HepG2 (cell line): ENCODE measurements around the gene TMEM63B. TPM values are rescaled to one million over a fixed set of nuclear protein-coding genes. Genes with fewer than 3 reads are reported as not detected.

Experiments used
- DRAP1 ChIP-seq: IDR thresholded peaks from 2 replicates; pipeline ENCODE4 v1.6.1; 2016; ENCODE audit warnings: missing genetic modification reagents, missing compliant biosample characterization
- ELK4 ChIP-seq: sonication (generic); formaldehyde crosslinking; IDR thresholded peaks from 2 replicates; pipeline ENCODE4 v1.9.0; 2021; ENCODE audit warnings: missing genetic modification reagents, borderline replicate concordance
- FOXA1 ChIP-seq, 2 experiments: fragments of 450-650 bp in 1 of 2; sonication (generic) in 1 of 2; formaldehyde crosslinking in 1 of 2; IDR thresholded peaks; 2 replicates each; pipeline versions ENCODE4 v1.4.0 to v1.6.1; 2016 to 2020; ENCODE audit warnings: missing genetic modification reagents in 1 of 2
- GATAD2A ChIP-seq: IDR thresholded peaks from 2 replicates; pipeline ENCODE4 v1.6.1; 2016
- HBP1 ChIP-seq: IDR thresholded peaks from 2 replicates; pipeline ENCODE4 v1.6.1; 2016; ENCODE audit warnings: low read depth, control low read depth
- LCORL ChIP-seq, 2 experiments: fragments of 450-650 bp in 1 of 2; sonication (generic) in 1 of 2; formaldehyde crosslinking in 1 of 2; IDR thresholded peaks; 2 replicates each; pipeline versions ENCODE4 v1.5.0 to v1.6.1; 2017 to 2020; ENCODE audit warnings: antibody characterized with exemption in 1 of 2, missing genetic modification reagents in 1 of 2
- MAFF ChIP-seq: IDR thresholded peaks from 2 replicates; pipeline ENCODE4 v1.6.1; 2011; ENCODE audit warnings: low read depth, low read length, improper control_type of control experiment
- ONECUT2 ChIP-seq: sonication (generic); formaldehyde crosslinking; IDR thresholded peaks from 2 replicates; pipeline ENCODE4 v1.4.0; 2020; ENCODE audit warnings: missing genetic modification reagents
- PRMT3 ChIP-seq: sonication (generic); formaldehyde crosslinking; IDR thresholded peaks from 2 replicates; pipeline ENCODE4 v1.8.1; 2022; ENCODE audit warnings: low read depth, mild to moderate bottlenecking, moderate library complexity, missing genetic modification reagents, borderline replicate concordance
- RXRA ChIP-seq: sonication (generic); formaldehyde crosslinking; IDR thresholded peaks from 2 replicates; pipeline ENCODE4 v1.5.1; 2020; ENCODE audit warnings: missing genetic modification reagents
- SKI ChIP-seq: fragments of 450-650 bp; IDR thresholded peaks from one replicate; pipeline ENCODE4 v1.6.1; 2018; ENCODE audit warnings: mild to moderate bottlenecking; ENCODE audit not compliant: partially characterized antibody
- SRF ChIP-seq: IDR thresholded peaks from 2 replicates; pipeline ENCODE4 v1.6.1; 2011; ENCODE audit warnings: mild to moderate bottlenecking, low read depth, low read length, moderate library complexity
- STAG1 ChIP-seq: sonication (generic); formaldehyde crosslinking; IDR thresholded peaks from 2 replicates; pipeline ENCODE4 v1.4.0; 2020; ENCODE audit warnings: missing genetic modification reagents
- TARDBP ChIP-seq: sonication (generic); formaldehyde crosslinking; IDR thresholded peaks from 2 replicates; pipeline ENCODE4 v1.8.0; 2022; ENCODE audit warnings: mild to moderate bottlenecking, missing genetic modification reagents
- THAP8 ChIP-seq: sonication (generic); formaldehyde crosslinking; IDR thresholded peaks from 2 replicates; pipeline ENCODE4 v1.5.1; 2020; ENCODE audit warnings: missing genetic modification reagents, mild to moderate bottlenecking, borderline replicate concordance
- ZBTB38 ChIP-seq: sonication (generic); formaldehyde crosslinking; IDR thresholded peaks from 2 replicates; pipeline ENCODE4 v1.5.1; 2020; ENCODE audit warnings: mild to moderate bottlenecking, missing genetic modification reagents
- ZBTB8A ChIP-seq: sonication (generic); formaldehyde crosslinking; IDR thresholded peaks from 2 replicates; pipeline ENCODE4 v1.4.0; 2020; ENCODE audit warnings: mild to moderate bottlenecking, low read depth, missing genetic modification reagents, borderline replicate concordance
- ZMAT5 ChIP-seq: sonication (generic); formaldehyde crosslinking; IDR thresholded peaks from 2 replicates; pipeline ENCODE4 v1.5.0; 2020; ENCODE audit warnings: mild to moderate bottlenecking, low read depth, missing genetic modification reagents, borderline replicate concordance
- ZNF180 ChIP-seq: sonication (generic); formaldehyde crosslinking; IDR thresholded peaks from 2 replicates; pipeline ENCODE4 v1.4.0; 2020; ENCODE audit warnings: low read depth, missing genetic modification reagents, borderline replicate concordance
- ZNF282 ChIP-seq: fragments of 450-650 bp; IDR thresholded peaks from 2 replicates; pipeline ENCODE4 v1.6.1; 2018; ENCODE audit not compliant: partially characterized antibody
- ZNF33B ChIP-seq: sonication (generic); formaldehyde crosslinking; IDR thresholded peaks from 2 replicates; pipeline ENCODE4 v1.5.1; 2020; ENCODE audit warnings: mild to moderate bottlenecking, missing genetic modification reagents
- ZNF720 ChIP-seq: sonication (generic); formaldehyde crosslinking; IDR thresholded peaks from 2 replicates; pipeline ENCODE4 v1.4.0; 2020; ENCODE audit warnings: missing genetic modification reagents
- ZNF776 ChIP-seq: sonication (generic); formaldehyde crosslinking; IDR thresholded peaks from 2 replicates; pipeline ENCODE4 v1.4.0; 2020; ENCODE audit warnings: mild to moderate bottlenecking, missing genetic modification reagents
- ZNF792 ChIP-seq: IDR thresholded peaks from 2 replicates; pipeline ENCODE4 v1.6.1; 2016
- ZSCAN21 ChIP-seq: sonication (generic); formaldehyde crosslinking; IDR thresholded peaks from 2 replicates; pipeline ENCODE4 v1.8.0; 2022; ENCODE audit warnings: mild to moderate bottlenecking, missing genetic modification reagents, moderate library complexity, borderline replicate concordance
- polyA plus RNA-seq, 8 experiments: library from polyadenylated mRNA; depleted of rRNA in 3 of 8; stranded (reverse) in 7 of 8; unstranded in 1 of 8; fragments of >200 nt; fragmentation: Illumina TruSeq in 4 of 8; extraction: Trizol in 4 of 8; gene quantifications; 2 replicates each; pipeline versions ENCODE4 v1.2.1 to v1.2.3, GENCODE V29; 2011 to 2016; ENCODE audit warnings: low read depth in 4 of 8, missing spikeins in 1 of 8, mixed read lengths in 1 of 8; ENCODE audit not compliant: insufficient read depth in 1 of 8
- total RNA-seq, 5 experiments: library from RNA; depleted of rRNA; stranded (reverse); fragments of >200 nt; fragmentation: Illumina TruSeq; extraction: Trizol; gene quantifications; 2 replicates each; pipeline ENCODE4 v1.2.3, GENCODE V29; 2016; ENCODE audit warnings: low read depth in 1 of 5

TMEM63B gene
- total and polyA plus RNA-seq, 2 of the 13 experiments (the other 11 are each of a cell fraction or from before 2014, with no cell fraction given): 27.4 to 75.8 TPM

GRCh38 chr6:44172731-44173500 is 45.6 kb downstream of the TMEM63B start (continued):
- TF ChIP-seq RXRA (CRISPR knock-in tag) (no peak), ONECUT2 (no peak), SKI (peak; percentile 45), ZBTB38 (0 out of 2 replicates have a peak, but pooled peaks have one; percentile 34), HBP1 (CRISPR knock-in tag) (0 out of 2 replicates have a peak, but pooled peaks have one; percentile 51), ZNF282 (no peak), MAFF (no peak), FOXA1 (IDR thresholded peaks at IDR 0.05) (no peak), FOXA1 (CRISPR knock-in tag; IDR thresholded peaks at IDR 0.05) (0 out of 2 replicates have a peak, but pooled peaks have one; percentile 38), ZBTB8A (no peak), ZNF776 (no peak), THAP8 (CRISPR knock-in tag) (no peak), STAG1 (CRISPR knock-in tag) (peak; percentile 94), ELK4 (CRISPR knock-in tag) (no peak), ZNF180 (CRISPR knock-in tag) (no peak), GATAD2A (no peak), TARDBP (CRISPR knock-in tag) (0 out of 2 replicates have a peak, but pooled peaks have one; percentile 40), ZSCAN21 (0 out of 2 replicates have a peak, but pooled peaks have one; percentile 35), ZNF792 (CRISPR knock-in tag) (peak; percentile 40; the same call in 1 of the 2 replicates), ZNF720 (CRISPR knock-in tag) (no peak), SRF (no peak), ZMAT5 (no peak), DRAP1 (no peak), LCORL (IDR thresholded peaks at IDR 0.05) (0 out of 2 replicates have a peak, but pooled peaks have one; percentile 34), LCORL (CRISPR knock-in tag; IDR thresholded peaks at IDR 0.05) (peak; percentile 94), PRMT3 (CRISPR knock-in tag) (no peak), ZNF33B (CRISPR knock-in tag) (no peak)
